Measurements from ENCODE around the gene EIF4A2.

EIF4A2 gene

GRCh38 chr3:186783731-186784515 is 546 bp downstream of the EIF4A2 start:
- no peak for TF ChIP-seq CTCF (IDR thresholded peaks at IDR 0.05; ENCODE audit: low read depth, low read length)
- in situ Hi-C loops (cut with HindIII; ENCODE audit: low sequenced_read_pairs), result no loop called here
- DNase-seq (ENCODE audit: low read depth, low spot score), result peak; percentile 75
- peak overlapping the region; percentile 99 for H3K4me3 ChIP-seq (ENCODE audit: low read depth, low read length)

- in situ Hi-C loops (cut with HindIII; ENCODE audit: low sequenced_read_pairs), result no loop called here
- TF ChIP-seq CTCF (IDR thresholded peaks at IDR 0.05; ENCODE audit: low read depth, low read length), result no peak
- DNase-seq (ENCODE audit: low read depth, low spot score), result no peak
- H3K4me3 ChIP-seq (ENCODE audit: low read depth, low read length), result peak overlapping the region; percentile 99
These were observed 1.6 kb downstream of the EIF4A2 start for GRCh38 chr3:186784820-186785494.

GRCh38 chr3:186785495-186786018 is 2.2 kb downstream of the EIF4A2 start:
- in situ Hi-C loops (cut with HindIII; ENCODE audit: low sequenced_read_pairs), result no loop called here
- no peak for DNase-seq (ENCODE audit: low read depth, low spot score)
- no peak for TF ChIP-seq CTCF (IDR thresholded peaks at IDR 0.05; ENCODE audit: low read depth, low read length)
- peak overlapping the region; percentile 99 for H3K4me3 ChIP-seq (ENCODE audit: low read depth, low read length)

GRCh38 chr3:186786922-186787321 is 3.5 kb downstream of the EIF4A2 start:
- peak overlapping the region; percentile 99 for H3K4me3 ChIP-seq (ENCODE audit: low read depth, low read length)
- in situ Hi-C loops (cut with HindIII; ENCODE audit: low sequenced_read_pairs), result no loop called here
- no peak for TF ChIP-seq CTCF (IDR thresholded peaks at IDR 0.05; ENCODE audit: low read depth, low read length)
- no peak for DNase-seq (ENCODE audit: low read depth, low spot score)

GRCh38 chr3:186787642-186788481 is 4.5 kb downstream of the EIF4A2 start:
- no peak for DNase-seq (ENCODE audit: low read depth, low spot score)

More at GRCh38 chr3:186787642-186788481, 4.5 kb downstream of the EIF4A2 start:
- in situ Hi-C loops (cut with HindIII; ENCODE audit: low sequenced_read_pairs), result no loop called here
- no peak for TF ChIP-seq CTCF (IDR thresholded peaks at IDR 0.05; ENCODE audit: low read depth, low read length)
- H3K4me3 ChIP-seq (ENCODE audit: low read depth, low read length), result no peak overlapping the region
